Natural killer cell (primary cell): Measurements from ENCODE around the gene KCNK16. TPM values are rescaled to one million over a fixed set of nuclear protein-coding genes. Genes with fewer than 3 reads are reported as not detected.

Experiments
- ATAC-seq, 3 donors: fragments of 150-1000 bp in 2 of 3; fragments of 200-7000 bp in 1 of 3; cut with Tn5 transposase; 1 replicate in 1 of 3; 2 replicates in 2 of 3; pipeline ENCODE4 v1.10.0; 2021; ENCODE audit warnings: mild to moderate bottlenecking in 2 of 3, moderate library complexity in 2 of 3
- DNase-seq, 2 donors: peaks; one replicate each; pipeline versions ENCODE4 v3.0.0 to v3.0.0-alpha.2; 2013 to 2021; ENCODE audit warnings: mixed read lengths in 1 of 2
- H3K27ac ChIP-seq: one replicate; pipeline ENCODE4 v1.5.1; 2013; ENCODE audit warnings: mild to moderate bottlenecking, low read length
- H3K27me3 ChIP-seq: one replicate; pipeline ENCODE4 v1.6.1; 2013; ENCODE audit warnings: low read length; ENCODE audit not compliant: control insufficient read depth, insufficient read depth
- H3K36me3 ChIP-seq: one replicate; pipeline ENCODE4 v1.6.1; 2013; ENCODE audit warnings: low read length; ENCODE audit not compliant: control insufficient read depth, insufficient read depth
- H3K4me1 ChIP-seq: one replicate; pipeline ENCODE4 v1.6.1; 2013; ENCODE audit warnings: low read length; ENCODE audit not compliant: control insufficient read depth, insufficient read depth
- H3K4me3 ChIP-seq: one replicate; pipeline ENCODE4 v1.5.1; 2013; ENCODE audit warnings: low read length
- H3K9me3 ChIP-seq: one replicate; pipeline ENCODE4 v1.6.1; 2013; ENCODE audit warnings: low read length; ENCODE audit not compliant: control insufficient read depth, insufficient read depth
- H3K27ac Mint-ChIP-seq, 2 donors: one replicate each; pipeline ENCODE4 v1.8.0; 2022; ENCODE audit warnings: mild to moderate bottlenecking in 2 of 2, mixed read lengths in 2 of 2, moderate library complexity in 1 of 2
- H3K27me3 Mint-ChIP-seq, 2 donors: one replicate each; pipeline ENCODE4 v1.8.0; 2022; ENCODE audit warnings: low read depth in 2 of 2, mixed read lengths in 2 of 2
- H3K36me3 Mint-ChIP-seq: one replicate; pipeline ENCODE4 v1.8.0; 2022; ENCODE audit warnings: mixed read lengths
- H3K4me1 Mint-ChIP-seq, 2 donors: one replicate each; pipeline ENCODE4 v1.8.0; 2022; ENCODE audit warnings: mixed read lengths in 2 of 2
- H3K4me3 Mint-ChIP-seq: one replicate; pipeline ENCODE4 v1.8.0; 2022; ENCODE audit warnings: mild to moderate bottlenecking, moderate library complexity, mixed read lengths
- H3K9me3 Mint-ChIP-seq, 2 donors: one replicate each; pipeline ENCODE4 v1.8.0; 2022; ENCODE audit warnings: mixed read lengths in 2 of 2
- WGBS: methylation state at CpG from one replicate; pipeline ENCODE4 v1.1.7; 2013; ENCODE audit warnings: missing lambda C conversion rate; ENCODE audit not compliant: insufficient coverage; 5-methylcytosine and 5-hydroxymethylcytosine counted together
- intact Hi-C: fragments of 100-400 bp; cut with micrococcal nuclease; formaldehyde crosslinking; loops from one replicate; pipeline ENCODE4 v1.14.2; 2022
- total RNA-seq, 4 donors: library from RNA; stranded (reverse); fragments of 120-200 nt in 1 of 4; gene quantifications; one replicate each; pipeline versions ENCODE4 v1.2.3 to v1.2.4, GENCODE V29; 2013 to 2022
- TF ChIP-seq, protein P1 (sequence below): fragments of 200-600 bp; IDR thresholded peaks from one replicate; pipeline ENCODE4 v1.8.0; 2022; ENCODE audit warnings: antibody characterized with exemption

Gene KCNK16
- total RNA-seq, 3 donors from 2014 or later (not counting 1 experiment from before 2014, with no cell fraction given), result not detected

DNA sequence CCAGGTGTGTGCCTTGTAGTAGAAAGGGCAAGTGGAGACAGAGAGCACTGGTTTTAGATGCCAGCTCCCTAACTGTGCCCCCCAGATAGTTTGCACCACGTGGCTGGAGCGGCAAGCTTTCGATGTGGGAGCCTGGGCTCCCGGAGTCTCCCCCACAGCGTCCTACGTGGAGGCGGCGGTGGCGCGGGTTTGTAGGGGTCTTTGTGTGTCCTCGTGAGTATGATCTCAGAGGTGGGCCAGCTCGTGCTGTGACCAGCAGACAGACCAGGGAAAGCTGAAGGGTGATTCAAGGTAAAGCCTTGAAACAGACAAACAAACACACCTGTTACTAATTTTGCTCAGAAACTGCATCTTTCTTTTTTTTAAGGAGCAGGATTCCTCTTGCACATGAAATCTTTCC, 5.6 kb upstream of the KCNK16 start:
- no peak overlapping the region for H3K27ac Mint-ChIP-seq
- TF ChIP-seq, protein P1, sequence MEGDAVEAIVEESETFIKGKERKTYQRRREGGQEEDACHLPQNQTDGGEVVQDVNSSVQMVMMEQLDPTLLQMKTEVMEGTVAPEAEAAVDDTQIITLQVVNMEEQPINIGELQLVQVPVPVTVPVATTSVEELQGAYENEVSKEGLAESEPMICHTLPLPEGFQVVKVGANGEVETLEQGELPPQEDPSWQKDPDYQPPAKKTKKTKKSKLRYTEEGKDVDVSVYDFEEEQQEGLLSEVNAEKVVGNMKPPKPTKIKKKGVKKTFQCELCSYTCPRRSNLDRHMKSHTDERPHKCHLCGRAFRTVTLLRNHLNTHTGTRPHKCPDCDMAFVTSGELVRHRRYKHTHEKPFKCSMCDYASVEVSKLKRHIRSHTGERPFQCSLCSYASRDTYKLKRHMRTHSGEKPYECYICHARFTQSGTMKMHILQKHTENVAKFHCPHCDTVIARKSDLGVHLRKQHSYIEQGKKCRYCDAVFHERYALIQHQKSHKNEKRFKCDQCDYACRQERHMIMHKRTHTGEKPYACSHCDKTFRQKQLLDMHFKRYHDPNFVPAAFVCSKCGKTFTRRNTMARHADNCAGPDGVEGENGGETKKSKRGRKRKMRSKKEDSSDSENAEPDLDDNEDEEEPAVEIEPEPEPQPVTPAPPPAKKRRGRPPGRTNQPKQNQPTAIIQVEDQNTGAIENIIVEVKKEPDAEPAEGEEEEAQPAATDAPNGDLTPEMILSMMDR, result no peak
- Histone ChIP-seq H3K4me3 (no peak overlapping the region), H3K27me3 (no peaks in the 10 kb centered on the region), H3K36me3 (no peaks in the 10 kb centered on the region), H3K9me3 (no peaks in the 10 kb centered on the region), H3K4me1 (peaks cover 4% of the 10 kb centered on the region), H3K27ac (no peak overlapping the region)
- DNase-seq (no peak), ATAC-seq (no peak)
- no peaks in the 10 kb centered on the region for H3K9me3 Mint-ChIP-seq
- H3K4me1 Mint-ChIP-seq, result peaks cover 5 to 9% of the 10 kb centered on the region in 2 donors
- H3K36me3 Mint-ChIP-seq, result no peaks in the 10 kb centered on the region
- 93% methylated on average over 12 of the region's 12 CpGs for WGBS
- intact Hi-C loops, result no loop called here
- no peak overlapping the region for H3K4me3 Mint-ChIP-seq
- peaks cover 0 to 12% of the 10 kb centered on the region in 2 donors for H3K27me3 Mint-ChIP-seq

GRCh38 chr6:39327507-39327906, 5.0 kb upstream of the KCNK16 start:
- Mint-ChIP-seq H3K9me3 (no peaks in the 10 kb centered on the region), H3K36me3 (no peaks in the 10 kb centered on the region), H3K4me3 (no peak overlapping the region), H3K27ac (no peak overlapping the region), H3K27me3 (peaks cover 0 to 7% of the 10 kb centered on the region in 2 donors), H3K4me1 (peaks cover 0 to 9% of the 10 kb centered on the region in 2 donors)
- DNase-seq (no peak), ATAC-seq (no peak)
- Histone ChIP-seq H3K4me1 (peaks cover 4% of the 10 kb centered on the region), H3K36me3 (no peaks in the 10 kb centered on the region), H3K4me3 (no peak overlapping the region), H3K27me3 (no peaks in the 10 kb centered on the region), H3K27ac (no peak overlapping the region), H3K9me3 (no peaks in the 10 kb centered on the region)
- intact Hi-C loops, result no loop called here
- whole genome bisulfite sequencing, result 80% methylated on average over 4 of the region's 5 CpGs
- TF ChIP-seq, protein P1, result no peak

GRCh38 chr6:39321761-39322160, 741 bp downstream of the KCNK16 start:
- Mint-ChIP-seq H3K36me3 (no peaks in the 10 kb centered on the region), H3K9me3 (no peaks in the 10 kb centered on the region), H3K4me3 (no peak overlapping the region), H3K27ac (no peak overlapping the region), H3K27me3 (peaks cover 0 to 3% of the 10 kb centered on the region in 2 donors), H3K4me1 (peaks cover 0 to 12% of the 10 kb centered on the region in 2 donors)
- WGBS, result 63% methylated on average over 5 of the region's 5 CpGs
- intact Hi-C loops, result no loop called here
- Histone ChIP-seq H3K4me1 (no peaks in the 10 kb centered on the region), H3K4me3 (no peak overlapping the region), H3K27ac (no peak overlapping the region), H3K9me3 (no peaks in the 10 kb centered on the region), H3K36me3 (no peaks in the 10 kb centered on the region), H3K27me3 (no peaks in the 10 kb centered on the region)
- no peak for DNase-seq
- no peak for ATAC-seq
- TF ChIP-seq, protein P1, result no peak

DNA sequence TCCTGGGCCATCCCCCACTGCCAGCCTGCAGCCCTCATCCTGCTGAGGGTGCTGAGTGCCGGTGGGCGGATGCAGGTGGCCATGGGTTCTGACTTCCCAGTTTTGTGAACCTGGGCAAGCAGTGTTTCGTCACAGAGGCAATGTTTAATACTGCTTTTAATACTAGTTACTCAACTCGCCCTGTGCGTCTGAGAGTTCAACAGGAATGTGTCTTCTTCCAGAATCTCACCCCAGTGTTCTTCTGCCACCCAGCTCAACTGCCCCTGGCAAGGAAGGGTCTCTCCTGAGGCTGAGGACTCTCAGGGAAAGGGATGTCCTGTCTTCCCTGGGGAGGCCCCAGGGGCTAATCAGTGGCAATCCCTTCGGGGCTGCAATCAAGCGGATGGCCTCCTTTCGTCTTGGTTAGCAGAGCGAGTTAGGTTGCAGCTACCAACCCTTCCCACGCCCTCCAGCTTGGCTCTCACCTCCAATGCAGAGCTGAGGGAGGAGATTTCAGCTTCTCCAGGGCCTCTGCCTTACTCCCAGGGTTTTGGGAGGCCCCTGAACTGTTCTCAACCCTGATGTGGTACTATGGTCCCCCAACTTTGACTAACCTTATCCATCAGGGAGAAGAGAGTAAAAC, 2.0 kb downstream of the KCNK16 start:
- Histone ChIP-seq H3K36me3 (no peaks in the 10 kb centered on the region), H3K27ac (no peak overlapping the region), H3K4me3 (no peak overlapping the region), H3K27me3 (no peaks in the 10 kb centered on the region), H3K9me3 (no peaks in the 10 kb centered on the region), H3K4me1 (no peaks in the 10 kb centered on the region)
- ATAC-seq, result no peak
- intact Hi-C loops, result no loop called here
- TF ChIP-seq, protein P1, result no peak
- Mint-ChIP-seq H3K36me3 (no peaks in the 10 kb centered on the region), H3K4me3 (no peak overlapping the region), H3K27ac (no peak overlapping the region), H3K27me3 (peaks cover 0 to 3% of the 10 kb centered on the region in 2 donors), H3K9me3 (no peaks in the 10 kb centered on the region), H3K4me1 (peaks cover 0 to 12% of the 10 kb centered on the region in 2 donors)
- no peak for DNase-seq
- 60% methylated on average over 10 of the region's 10 CpGs for WGBS
